Bone marrow (tissue), 2 donors: ENCODE data around the gene KRTAP12-3.
"Not testable (repeated sequence)": the region's sequence is repeated elsewhere in the genome, so short reads cannot be mapped to it uniquely, and the experiment has no call there.

Source experiments
- DNase-seq, 2 donors: peaks; one replicate each; lab custom pipeline; 2025; lab: John Stamatoyannopoulos, UW

The KRTAP12-3 gene

GRCh38 chr21:44627181-44627822 lies 30.4 kb upstream of the KRTAP12-3 start:
- not testable (repeated sequence) for DNase-seq

- not testable (repeated sequence) for DNase-seq
Measured at GRCh38 chr21:44627831-44628233, 29.9 kb upstream of the KRTAP12-3 start.

- DNase-seq: no peak
Measured at GRCh38 chr21:44628707-44629391, 28.9 kb upstream of the KRTAP12-3 start.

DNA sequence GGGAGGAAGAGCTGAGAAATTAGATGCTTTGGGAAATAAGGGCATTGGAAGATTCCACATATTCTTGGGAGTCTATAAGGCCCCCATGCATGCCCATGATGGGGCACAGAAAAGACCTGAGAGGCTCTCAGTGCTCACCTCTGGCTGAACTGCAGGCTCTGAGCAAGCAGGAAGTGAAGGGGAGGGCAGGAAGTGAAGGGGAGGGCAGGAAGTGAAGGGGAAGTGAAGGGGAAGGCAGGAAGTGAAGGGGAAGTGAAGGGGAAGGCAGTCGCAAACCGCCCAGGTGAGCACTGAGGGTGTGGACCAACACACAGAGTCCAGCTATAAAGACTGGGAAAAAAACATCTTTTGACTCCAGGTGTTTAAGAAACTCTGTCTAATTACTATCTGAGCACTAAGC lies 27.3 kb upstream of the KRTAP12-3 start:
- DNase-seq: no peak

GRCh38 chr21:44632067-44632466 lies 25.7 kb upstream of the KRTAP12-3 start:
- DNase-seq: no peak

GRCh38 chr21:44636209-44637017 lies 21.3 kb upstream of the KRTAP12-3 start:
- no peak for DNase-seq

DNA sequence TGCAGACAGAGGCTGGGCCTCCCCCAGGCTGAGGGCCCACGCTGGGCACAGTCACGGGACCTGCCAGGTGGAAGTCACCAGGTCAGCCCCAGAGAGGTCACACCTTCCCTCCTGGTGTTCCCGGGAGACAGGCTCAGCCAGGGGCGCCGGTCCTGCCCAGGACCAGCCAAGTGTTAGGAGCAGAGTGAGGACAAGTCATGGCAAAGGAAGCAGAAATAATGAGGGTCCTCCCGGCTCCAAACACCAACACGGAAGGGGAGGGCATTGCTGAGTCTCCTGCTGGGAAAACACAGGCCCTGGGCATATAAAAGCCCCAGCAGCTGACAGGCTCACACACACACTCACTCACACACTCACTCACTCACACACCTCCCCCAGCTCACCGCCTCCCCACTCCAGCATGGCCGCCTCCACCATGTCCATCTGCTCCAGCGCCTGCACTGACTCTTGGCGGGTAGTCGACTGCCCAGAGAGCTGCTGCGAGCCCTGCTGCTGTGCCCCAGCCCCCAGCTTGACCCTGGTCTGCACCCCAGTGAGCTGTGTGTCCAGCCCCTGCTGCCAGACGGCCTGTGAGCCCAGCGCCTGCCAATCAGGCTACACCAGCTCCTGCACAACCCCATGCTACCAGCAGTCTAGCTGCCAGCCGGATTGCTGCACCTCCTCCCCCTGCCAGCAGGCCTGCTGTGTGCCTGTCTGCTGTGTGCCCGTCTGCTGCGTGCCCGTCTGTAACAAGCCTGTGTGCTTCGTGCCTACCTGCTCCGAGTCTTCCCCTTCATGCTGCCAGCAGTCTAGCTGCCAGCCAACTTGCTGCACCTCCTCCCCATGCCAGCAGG lies 20.5 kb upstream of the KRTAP12-3 start, which contains the start of gene KRTAP10-10:
Gene KRTAP10-10 (plus strand): TSS at position 339 of the 833 bp plus-strand sequence. CDS start 62 bp downstream, at position 401.
- DNase-seq: no peak

GRCh38 chr21:44637851-44638348 lies 19.8 kb upstream of the KRTAP12-3 start:
- DNase-seq: not testable (repeated sequence)

GRCh38 chr21:44638506-44639330 lies 19.0 kb upstream of the KRTAP12-3 start:
- not testable (repeated sequence) for DNase-seq

DNA sequence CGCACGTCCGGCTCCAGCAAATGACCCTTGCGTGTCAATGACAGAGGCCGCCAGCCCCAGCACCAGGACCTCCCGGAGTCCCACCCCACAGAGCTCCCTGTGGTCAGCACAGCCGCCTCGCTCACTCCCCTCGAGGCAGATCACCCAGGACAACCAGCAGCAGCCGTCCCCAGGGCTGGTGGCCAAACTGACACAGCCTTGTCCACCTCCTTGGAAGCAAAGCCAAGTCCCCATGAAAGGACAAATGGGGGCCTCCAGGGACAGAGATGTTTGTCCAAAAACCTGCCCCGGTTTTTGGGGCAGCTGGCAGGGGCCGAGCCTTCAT lies 18.4 kb upstream of the KRTAP12-3 start:
- DNase-seq: no peak

- no peak for DNase-seq
Measured at GRCh38 chr21:44640761-44641160, 17.0 kb upstream of the KRTAP12-3 start.

DNA sequence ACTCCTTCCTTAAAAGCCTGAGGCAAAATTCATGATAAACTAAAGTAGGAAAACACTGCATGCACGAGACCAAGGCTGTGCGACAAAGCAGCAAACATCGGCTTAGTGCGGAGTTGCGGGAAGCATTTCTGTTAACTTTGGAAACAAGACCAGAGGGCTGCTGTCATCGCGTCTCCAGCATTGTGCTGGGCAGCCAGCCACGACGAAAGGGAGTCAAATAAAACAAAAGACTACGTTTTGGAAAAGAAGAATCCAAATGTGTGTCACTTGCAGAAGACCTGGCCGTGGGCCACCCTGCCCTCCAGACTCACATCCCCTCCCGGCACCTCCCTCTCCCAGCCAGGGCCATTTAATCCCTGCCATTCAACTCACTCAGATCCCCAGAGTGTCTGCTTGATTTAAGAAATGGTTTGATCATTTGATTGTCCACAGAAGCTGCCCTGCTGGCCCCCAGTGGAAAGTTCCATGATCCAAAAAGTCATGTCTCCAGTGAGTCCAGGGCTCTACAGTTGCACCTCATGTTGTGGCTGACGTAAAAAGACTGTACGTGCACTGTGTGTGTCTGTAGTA lies 13.9 kb upstream of the KRTAP12-3 start:
- DNase-seq: no peak

DNA sequence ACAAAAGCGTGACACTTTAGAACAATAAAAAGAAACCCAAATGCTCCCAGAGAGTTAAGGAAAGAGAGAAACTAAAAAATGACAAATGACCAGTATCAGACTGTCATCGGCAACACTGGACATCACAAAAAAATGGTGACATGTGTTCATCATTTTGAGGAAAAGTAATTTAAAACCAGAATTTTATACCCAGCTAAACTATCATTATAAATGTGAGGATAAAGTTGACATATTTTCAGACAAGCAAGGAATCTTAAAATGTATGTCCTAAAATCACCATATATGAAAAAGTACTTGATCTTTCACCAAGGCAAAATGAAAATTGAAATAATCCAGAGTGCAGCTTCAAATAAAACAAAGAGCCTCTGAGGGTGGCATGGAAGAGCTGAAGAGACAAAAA lies 12.9 kb upstream of the KRTAP12-3 start:
- no peak for DNase-seq

- not testable (repeated sequence) for DNase-seq
Measured at GRCh38 chr21:44646366-44647221, 11.1 kb upstream of the KRTAP12-3 start, which contains the start of gene KRTAP10-11. KRTAP10-11 (plus strand) TSS chr21:44646414; CDS start chr21:44646459, 45 bp downstream.

- no peak for DNase-seq
Measured at GRCh38 chr21:44647222-44647552, 10.5 kb upstream of the KRTAP12-3 start.

- DNase-seq: no peak
Measured at GRCh38 chr21:44648557-44649311, 9.0 kb upstream of the KRTAP12-3 start.

DNA sequence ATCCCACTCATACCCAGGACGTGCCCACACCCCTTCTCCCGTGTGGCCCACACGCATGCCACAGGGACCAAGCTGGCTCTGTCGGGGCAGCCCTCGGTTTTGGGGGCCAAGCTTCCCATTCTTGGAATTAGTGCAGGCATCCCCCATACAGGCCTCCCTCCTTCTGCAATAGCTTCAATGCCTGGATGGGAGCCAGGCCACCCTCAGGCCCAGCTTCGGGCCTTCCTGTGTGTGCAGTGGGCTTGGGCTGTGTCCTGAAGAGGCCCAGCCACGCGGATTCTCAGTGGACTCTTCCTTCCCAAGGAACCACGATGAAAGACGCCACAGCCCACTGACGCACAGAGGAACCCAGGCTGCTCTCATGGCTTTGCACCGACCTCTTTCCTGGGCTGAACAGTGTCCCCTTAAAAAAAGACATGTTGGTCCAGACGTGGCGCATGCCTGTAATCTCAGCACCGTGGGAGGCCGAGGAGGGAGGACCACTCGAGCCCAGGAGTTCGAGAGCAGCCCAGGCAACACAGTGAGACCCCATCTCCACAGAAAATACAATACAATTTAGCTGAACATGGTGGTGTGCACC lies 8.1 kb upstream of the KRTAP12-3 start:
- DNase-seq: no peak

DNA sequence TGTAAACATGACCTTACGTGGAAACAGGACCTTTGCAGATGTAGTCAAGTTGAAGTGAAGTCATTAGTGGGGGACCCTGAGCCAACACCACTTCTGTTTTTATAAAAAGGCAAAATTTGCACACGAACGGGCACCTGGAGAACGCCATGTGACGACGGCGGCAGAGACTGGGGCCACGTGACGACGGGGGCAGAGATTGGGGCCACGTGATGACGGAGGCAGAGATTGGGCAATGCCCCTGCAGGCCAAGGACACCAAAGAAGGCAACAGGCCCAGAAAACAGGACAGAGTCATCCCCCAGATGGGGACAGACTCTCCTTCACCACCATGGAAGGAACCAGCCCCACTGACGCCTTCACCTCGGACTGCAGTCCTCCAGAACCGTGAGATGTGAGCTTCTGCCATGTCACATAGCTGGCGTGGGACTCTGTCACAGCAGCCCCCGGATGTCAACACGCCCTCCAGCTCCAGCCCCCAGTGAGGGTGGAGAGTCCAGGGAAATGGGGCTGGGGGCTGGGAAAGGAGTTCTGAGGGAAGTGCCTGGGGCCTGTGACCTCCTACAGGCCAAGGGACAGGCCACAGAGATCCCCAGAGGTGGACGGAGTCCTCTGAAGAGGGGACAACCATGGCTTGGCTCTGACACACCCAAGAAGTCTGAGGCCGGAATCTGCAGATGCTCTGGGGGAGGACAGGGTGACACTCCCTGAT lies 7.3 kb upstream of the KRTAP12-3 start:
- no peak for DNase-seq
